Neural progenitor cell (in vitro differentiated cells): ENCODE results near the gene ERCC1.

ENCODE experiments used
- CTCF ChIP-seq: fragments of 200-600 bp; sonication (generic); IDR thresholded peaks from 2 replicates; pipeline ENCODE4 v1.5.1; 2017; ENCODE audit warnings: antibody characterized with exemption, mild to moderate bottlenecking
- EZH2 ChIP-seq: fragments of 200-600 bp; sonication (generic); IDR thresholded peaks from 2 replicates; pipeline ENCODE4 v1.6.1; 2017; ENCODE audit warnings: antibody characterized with exemption, mild to moderate bottlenecking, moderate library complexity

DNA sequence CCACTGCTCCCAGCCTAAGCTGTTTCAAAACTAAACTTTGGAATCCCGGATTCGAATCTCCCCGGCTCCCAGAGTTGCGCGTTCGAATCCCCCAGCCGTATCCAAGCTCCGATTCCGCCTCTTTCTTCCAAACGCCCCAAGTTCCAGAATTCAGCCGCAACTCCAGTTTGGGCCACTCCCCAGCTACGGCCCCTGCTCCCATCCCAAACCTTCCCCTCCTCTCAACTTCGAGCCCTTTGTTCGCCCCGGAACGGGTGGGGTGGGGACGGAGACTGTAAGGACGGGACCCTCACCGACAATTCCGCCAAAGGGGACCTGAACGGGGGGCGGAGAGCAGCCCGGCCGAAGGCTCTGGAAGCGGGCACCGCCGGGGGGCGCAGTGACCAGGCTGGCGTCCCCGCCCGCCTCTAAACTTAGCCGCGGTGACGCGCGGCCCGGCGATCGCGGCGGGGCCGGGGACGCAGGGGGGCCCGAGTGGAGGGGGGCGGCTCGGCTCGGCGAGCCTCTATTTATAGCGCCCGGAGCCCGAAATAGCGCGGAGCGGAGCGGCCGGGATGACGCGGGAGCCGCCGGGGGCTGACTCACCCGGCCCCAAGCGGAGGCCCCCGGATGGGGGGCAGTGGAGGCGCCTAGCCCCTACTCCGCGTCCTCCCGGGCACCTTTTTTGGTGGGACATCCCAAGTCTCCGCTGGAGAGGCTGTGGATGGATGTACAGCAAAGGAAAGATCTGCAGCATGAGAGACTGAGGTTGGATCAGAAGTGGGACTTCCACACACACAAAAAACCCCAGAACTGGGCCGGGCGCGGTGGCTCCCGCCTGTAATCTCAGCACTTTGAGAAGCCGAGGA, 4.9 kb upstream of the ERCC1 start:
- TF ChIP-seq CTCF (peak; percentile 66), EZH2 (no peak)
